ENCODE results near the gene STAC3. TPM values are rescaled to one million over a fixed set of nuclear protein-coding genes. Genes with fewer than 3 reads are reported as not detected.

The STAC3 gene
- total and polyA plus RNA-seq, 2 experiments from 2014 or later = 5.4 to 28.4 TPM

DNA sequence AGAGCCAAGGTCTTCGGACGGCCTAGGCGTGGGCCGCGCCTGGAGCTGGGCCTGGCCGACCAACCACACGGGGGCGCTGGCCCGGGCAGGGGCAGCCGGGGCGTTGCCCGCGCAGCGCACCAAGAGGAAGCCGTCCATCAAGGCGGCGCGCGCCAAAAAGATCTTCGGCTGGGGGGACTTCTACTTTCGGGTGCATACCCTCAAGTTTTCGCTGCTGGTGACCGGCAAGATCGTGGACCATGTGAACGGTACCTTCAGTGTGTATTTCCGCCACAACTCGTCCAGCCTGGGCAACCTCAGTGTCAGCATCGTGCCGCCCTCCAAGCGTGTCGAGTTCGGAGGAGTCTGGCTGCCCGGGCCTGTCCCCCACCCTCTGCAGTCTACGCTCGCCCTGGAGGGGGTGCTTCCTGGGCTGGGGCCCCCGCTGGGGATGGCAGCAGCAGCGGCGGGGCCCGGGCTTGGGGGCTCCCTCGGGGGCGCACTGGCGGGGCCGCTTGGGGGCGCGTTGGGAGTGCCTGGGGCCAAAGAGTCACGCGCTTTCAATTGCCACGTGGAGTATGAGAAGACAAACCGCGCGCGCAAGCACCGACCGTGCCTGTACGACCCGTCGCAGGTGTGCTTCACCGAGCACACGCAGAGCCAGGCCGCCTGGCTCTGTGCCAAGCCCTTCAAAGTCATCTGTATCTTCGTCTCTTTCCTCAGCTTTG lies 25.9 kb downstream of the STAC3 start:
- Histone ChIP-seq H3K27me3 (peaks cover 80% of the 10 kb centered on the region), H3K27ac (no peak overlapping the region), H3K36me3 (no peaks in the 10 kb centered on the region), H3K4me1 (ENCODE audit: low read depth) (peaks cover 6% of the 10 kb centered on the region), H3K4me3 (no peak overlapping the region), H3K9me3 (ENCODE audit: low read depth) (no peaks in the 10 kb centered on the region)
- DNase-seq (ENCODE audit: low read depth in 1 of 2, low spot score in 1 of 2) = peak; percentile 52 to 59
- TF ChIP-seq, protein P1, sequence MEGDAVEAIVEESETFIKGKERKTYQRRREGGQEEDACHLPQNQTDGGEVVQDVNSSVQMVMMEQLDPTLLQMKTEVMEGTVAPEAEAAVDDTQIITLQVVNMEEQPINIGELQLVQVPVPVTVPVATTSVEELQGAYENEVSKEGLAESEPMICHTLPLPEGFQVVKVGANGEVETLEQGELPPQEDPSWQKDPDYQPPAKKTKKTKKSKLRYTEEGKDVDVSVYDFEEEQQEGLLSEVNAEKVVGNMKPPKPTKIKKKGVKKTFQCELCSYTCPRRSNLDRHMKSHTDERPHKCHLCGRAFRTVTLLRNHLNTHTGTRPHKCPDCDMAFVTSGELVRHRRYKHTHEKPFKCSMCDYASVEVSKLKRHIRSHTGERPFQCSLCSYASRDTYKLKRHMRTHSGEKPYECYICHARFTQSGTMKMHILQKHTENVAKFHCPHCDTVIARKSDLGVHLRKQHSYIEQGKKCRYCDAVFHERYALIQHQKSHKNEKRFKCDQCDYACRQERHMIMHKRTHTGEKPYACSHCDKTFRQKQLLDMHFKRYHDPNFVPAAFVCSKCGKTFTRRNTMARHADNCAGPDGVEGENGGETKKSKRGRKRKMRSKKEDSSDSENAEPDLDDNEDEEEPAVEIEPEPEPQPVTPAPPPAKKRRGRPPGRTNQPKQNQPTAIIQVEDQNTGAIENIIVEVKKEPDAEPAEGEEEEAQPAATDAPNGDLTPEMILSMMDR (IDR thresholded peaks at IDR 0.05; ENCODE audit: low read depth, low read length) = peak; percentile 65

DNA sequence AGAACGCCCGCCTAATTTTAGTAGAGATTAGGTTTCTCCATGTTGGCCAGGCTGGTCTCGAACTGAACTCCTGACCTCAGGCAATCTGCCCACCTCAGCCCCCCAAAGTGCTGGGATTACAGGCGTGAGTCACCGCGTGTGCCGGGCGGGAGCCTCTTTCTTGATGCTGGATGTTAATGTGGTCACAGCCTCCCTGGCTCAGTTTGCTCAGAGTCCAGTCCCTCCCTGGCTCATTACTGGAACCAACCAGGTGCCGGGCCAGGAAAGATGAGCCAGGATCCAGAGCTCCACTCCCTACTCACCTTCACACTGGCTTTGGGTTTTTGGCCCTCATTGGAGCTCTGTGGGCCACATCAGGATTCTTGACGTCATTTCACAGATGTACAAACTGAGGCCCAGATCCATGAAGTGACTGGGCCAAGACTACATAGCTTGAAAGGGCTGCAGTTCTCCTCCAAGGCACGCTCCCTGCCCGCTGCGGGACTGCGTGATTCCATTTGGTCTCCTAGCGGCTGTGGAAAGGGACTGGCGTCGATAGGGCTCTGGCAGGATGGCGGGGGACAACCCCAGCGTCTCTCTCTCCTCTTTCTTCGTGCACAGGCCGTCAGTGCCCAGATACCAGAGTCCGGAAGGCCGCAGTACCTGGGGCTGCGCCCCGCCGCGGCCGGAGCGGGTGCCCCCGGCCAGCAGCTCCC lies 26.6 kb downstream of the STAC3 start:
- H3K9me3 ChIP-seq (ENCODE audit: low read depth) = no peaks in the 10 kb centered on the region
- peaks cover 87% of the 10 kb centered on the region for H3K27me3 ChIP-seq
- H3K4me3 ChIP-seq = no peak overlapping the region
- DNase-seq (ENCODE audit: low read depth in 1 of 2, low spot score in 1 of 2) = no peak
- TF ChIP-seq, protein P1 (IDR thresholded peaks at IDR 0.05; ENCODE audit: low read depth, low read length) = no peak
- no peak overlapping the region for H3K27ac ChIP-seq
- no peaks in the 10 kb centered on the region for H3K36me3 ChIP-seq
- peaks cover 6% of the 10 kb centered on the region for H3K4me1 ChIP-seq (ENCODE audit: low read depth)

DNA sequence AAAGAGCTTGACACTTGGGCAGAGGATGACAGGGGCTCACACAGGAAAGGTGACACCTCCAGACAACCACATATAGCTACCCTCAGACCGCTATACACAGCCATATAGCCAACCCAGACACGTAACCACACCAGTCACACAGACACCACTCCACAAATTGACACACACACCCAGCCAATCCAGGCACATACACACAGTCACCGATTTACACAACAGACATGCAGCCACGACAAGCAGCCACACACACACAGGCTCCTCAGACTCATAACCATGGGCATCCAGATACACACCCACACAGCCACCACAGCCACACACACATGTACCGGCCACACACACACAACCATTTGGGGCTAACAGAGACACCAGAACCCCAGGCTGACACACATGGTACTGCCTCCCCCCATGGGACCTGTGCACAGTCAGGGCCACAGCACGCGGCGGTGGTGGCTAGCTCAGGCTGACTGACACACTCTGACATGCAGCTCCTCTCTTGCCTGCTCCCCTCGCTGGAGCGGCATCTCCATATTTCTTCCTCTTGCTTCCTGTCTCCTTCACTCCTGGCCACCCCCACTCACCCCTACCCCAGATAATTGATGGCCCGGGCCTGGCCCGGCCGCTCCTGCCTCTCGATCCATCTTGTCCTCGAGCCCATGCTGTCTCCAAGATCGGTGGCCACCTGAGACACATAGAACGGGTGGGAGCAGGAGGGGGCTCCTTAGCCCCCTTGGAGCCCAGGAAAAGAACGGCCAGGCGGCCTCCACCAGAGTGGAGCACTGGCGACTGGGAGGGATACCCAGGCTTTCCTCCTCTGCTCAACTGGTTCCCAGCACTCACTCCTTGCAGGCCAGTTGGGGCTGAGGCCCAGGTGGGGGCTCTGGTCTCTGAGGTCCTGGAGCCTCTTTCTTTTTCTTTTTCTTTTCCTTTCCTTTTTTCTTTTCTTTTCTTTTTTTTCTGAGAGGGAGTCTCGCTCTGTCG lies 27.5 kb downstream of the STAC3 start:
- H3K27ac ChIP-seq = no peak overlapping the region
- H3K9me3 ChIP-seq (ENCODE audit: low read depth) = no peaks in the 10 kb centered on the region
- peaks cover 96% of the 10 kb centered on the region for H3K27me3 ChIP-seq
- H3K4me1 ChIP-seq (ENCODE audit: low read depth) = peaks cover 6% of the 10 kb centered on the region
- no peaks in the 10 kb centered on the region for H3K36me3 ChIP-seq
- H3K4me3 ChIP-seq = no peak overlapping the region
- TF ChIP-seq, protein P1 (IDR thresholded peaks at IDR 0.05; ENCODE audit: low read depth, low read length) = no peak
- no peak for DNase-seq (ENCODE audit: low read depth in 1 of 2, low spot score in 1 of 2)

DNA sequence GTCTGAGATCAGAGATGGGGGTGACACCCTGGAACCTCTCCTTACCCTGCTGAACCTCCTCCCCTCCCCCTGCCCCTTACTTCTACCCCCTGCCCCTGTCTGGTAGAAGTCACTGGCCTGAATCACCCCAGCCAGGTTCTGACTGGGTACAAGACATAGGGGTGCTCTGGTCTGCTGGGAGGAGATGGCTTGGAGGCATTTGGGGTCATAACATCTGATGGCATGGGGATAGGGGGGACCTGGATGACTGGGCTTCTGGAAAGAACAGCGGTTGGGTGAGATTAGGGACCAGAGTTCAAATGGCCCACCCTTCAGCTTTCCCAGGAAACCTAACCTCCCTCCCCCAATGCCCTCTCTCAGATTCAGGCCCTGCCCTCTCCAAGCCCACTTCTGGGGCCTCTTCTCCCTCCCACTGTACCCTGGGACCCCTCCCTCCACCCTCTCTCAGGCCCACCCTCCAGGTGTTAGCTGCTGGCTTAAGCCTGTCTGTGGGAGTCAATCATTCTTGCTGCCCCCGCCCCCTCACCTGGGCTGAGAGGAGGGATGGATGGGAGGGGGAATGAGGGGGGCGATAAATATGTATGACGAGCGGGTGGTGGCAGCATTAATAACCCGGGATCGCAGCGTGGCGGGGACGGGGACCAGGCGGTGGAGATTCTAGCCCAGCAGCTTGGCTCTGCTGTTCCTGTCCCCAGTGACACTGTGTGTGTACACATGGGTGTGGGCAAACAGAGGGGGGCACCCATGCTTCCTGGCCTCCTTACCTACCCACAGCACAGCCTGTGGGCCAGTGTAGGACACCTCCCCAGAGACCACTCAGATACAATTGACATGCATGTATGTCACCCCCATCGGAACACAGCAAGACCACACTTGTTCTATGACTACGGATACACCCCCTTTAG lies 28.4 kb downstream of the STAC3 start:
- Histone ChIP-seq H3K9me3 (ENCODE audit: low read depth) (no peaks in the 10 kb centered on the region), H3K27me3 (peaks cover 100% of the 10 kb centered on the region), H3K27ac (no peak overlapping the region), H3K4me1 (ENCODE audit: low read depth) (peaks cover 3% of the 10 kb centered on the region), H3K36me3 (no peaks in the 10 kb centered on the region), H3K4me3 (no peak overlapping the region)
- no peak for DNase-seq (ENCODE audit: low read depth in 1 of 2, low spot score in 1 of 2)
- TF ChIP-seq, protein P1 (IDR thresholded peaks at IDR 0.05; ENCODE audit: low read depth, low read length) = no peak

Measured in cardiac muscle cell (in vitro differentiated cells and primary cell).